Measurements from ENCODE around the gene ARHGEF6.

GRCh38 chrX:136728393-136728792 lies 52.3 kb downstream of the ARHGEF6 start:
- TF ChIP-seq CTCF (IDR thresholded peaks at IDR 0.05), result no peak
- no peak for TF ChIP-seq POLR2A (IDR thresholded peaks at IDR 0.05)

Data from adrenal gland (tissue), 5 donors.